ENCODE data around the gene NARS2.

- TF ChIP-seq POLR2AphosphoS5 (IDR thresholded peaks at IDR 0.05; ENCODE audit: low read depth, low read length) (no peak), POLR2A (IDR thresholded peaks at IDR 0.05; ENCODE audit: low read depth, low read length) (no peak), TAF1 (IDR thresholded peaks at IDR 0.05; ENCODE audit: low read depth, low read length) (no peak), PAX5 (IDR thresholded peaks at IDR 0.05; ENCODE audit: insufficient read depth, low read length, severe bottlenecking) (no peak)
Measured at GRCh38 chr11:78588517-78588916, 13.9 kb upstream of the NARS2 start.

Data from GM12891 (cell line).